GM12873 (cell line): ENCODE results near the gene GNAT2.

Experiments used
- CTCF ChIP-seq: IDR thresholded peaks from 2 replicates; pipeline ENCODE4 v1.5.1; 2012; ENCODE audit warnings: low read depth, mild to moderate bottlenecking, moderate library complexity, low read length, control low read depth; ENCODE audit not compliant: insufficient read depth; ENCODE audit errors: missing control alignments

GNAT2 gene

DNA sequence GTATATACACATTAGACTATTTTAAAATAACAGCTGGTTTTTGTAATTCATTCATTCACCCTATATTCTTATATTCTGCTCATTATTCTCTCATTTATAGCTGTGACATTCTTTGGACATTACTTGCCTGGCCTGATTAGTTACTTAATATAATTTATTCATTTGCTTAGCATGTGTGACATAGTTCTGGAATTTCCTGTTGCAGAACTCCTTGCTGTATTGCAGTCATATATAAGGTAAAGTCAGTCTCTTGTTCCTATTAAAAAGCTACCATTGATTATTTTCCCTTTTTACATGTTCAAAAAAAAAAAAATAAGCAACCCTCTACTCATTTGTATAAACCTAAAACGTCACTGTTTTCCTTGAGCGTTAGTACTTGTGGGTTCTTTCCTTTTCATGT is 23.9 kb downstream of the GNAT2 start:
- no peak for TF ChIP-seq CTCF

DNA sequence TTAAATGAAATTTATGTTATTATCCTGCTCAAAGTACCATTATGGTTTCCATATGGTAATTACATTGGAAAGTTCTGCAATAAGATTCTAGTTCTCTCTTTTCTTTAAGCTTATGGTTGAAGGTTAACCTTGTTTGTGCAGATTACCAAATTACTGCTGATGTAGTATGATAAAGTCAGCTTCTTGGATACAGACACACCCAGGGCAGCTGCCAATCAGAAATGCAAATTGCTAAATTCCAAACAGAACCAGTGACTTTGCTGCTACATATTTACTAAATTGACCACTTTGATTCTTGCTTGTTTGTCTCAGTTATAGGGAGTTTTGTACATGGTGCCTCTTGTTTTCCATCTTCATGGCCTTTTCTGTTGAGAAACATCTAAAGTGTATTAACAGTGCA is 26.5 kb downstream of the GNAT2 start:
- no peak for TF ChIP-seq CTCF

DNA sequence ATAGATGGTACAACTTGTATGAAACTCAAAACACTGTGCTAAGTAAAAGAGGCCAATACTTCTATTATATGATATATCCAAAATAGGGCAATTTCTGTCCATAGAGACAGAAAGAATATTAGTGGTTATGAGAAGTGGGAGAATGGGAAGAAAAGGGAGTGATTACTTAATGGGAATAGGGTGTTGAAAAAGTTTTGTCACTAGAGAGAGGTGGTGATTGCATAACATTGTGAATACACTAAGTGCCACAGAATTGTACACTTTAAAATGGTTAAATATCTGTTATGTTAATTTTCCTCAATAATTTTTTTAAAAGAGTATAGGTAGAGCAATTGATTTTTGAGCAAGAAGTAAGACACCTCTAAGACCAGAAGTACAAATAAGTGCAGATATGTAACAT is 29.7 kb downstream of the GNAT2 start:
- TF ChIP-seq CTCF: no peak

GRCh38 chr1:109589177-109589576 is 30.2 kb downstream of the GNAT2 start:
- no peak for TF ChIP-seq CTCF

GRCh38 chr1:109586055-109586454 is 33.4 kb downstream of the GNAT2 start:
- no peak for TF ChIP-seq CTCF

DNA sequence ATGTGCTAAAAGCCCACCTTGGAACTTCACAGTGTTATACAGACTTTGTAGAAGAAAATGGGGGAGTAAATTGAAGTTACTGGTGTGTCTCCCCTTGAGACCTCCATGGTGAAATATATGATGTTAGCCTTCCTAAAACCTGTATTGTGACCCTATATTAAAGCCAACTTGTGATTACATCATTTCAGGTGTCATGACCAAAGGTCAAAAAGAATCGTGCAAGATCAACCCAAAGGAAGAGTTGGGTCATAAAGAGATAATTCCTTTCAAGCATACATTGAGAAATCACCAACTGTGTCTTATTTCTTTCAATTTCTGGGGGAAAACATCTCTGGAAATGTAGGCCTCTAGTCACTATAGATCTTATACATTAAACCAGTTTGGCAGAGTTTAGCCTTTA is 34.6 kb downstream of the GNAT2 start:
- no peak for TF ChIP-seq CTCF

DNA sequence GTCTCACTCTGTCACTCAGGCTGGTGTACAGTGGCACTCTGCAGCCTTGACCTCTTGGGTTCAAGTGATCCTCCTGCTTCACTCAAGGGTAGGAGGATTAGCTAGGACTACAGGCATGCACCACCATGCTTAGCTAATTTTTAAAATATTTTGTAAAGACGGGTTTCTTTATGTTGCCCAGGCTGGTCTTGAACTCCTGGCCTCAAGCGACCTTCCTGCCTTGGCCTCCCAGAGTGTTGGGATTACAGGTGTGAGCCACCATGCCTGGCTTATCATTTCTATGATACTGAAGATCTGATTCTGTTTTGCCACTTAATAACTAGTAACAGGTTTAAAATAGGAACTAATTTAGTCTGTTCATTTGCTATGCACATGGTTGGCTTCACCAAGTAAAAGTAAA is 37.4 kb downstream of the GNAT2 start:
- no peak for TF ChIP-seq CTCF

DNA sequence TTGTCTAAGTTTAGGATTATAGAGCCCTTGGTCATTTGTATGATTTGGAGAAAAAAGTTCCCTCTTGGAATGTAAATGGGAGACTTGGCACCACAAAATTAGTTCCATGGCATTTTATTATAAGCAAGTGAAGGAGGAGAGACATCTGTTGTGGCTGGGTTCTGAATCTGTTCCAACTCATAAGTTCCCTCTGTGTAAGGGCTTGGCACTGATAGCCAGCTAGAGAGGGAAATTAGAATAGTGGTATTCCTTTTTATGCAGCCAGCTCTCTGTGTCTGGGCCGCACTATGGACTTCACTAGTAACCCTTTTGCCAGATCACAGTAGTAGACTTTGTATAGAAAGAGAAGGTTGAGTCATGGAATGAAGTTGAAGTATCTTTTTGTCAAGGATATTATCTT is 39.9 kb downstream of the GNAT2 start:
- no peak for TF ChIP-seq CTCF
